Activated CD4-positive, CD25-positive, alpha-beta regulatory T cell treated with anti-CD3 and anti-CD28 coated beads, Interleukin-2, amount 50 U/mL, for 16 hours (primary cell): ENCODE results near the gene ADRA2B.

Experiments
- DNase-seq: peaks from one replicate; pipeline ENCODE4 v3.0.0-alpha.2; 2020; ENCODE audit warnings: low read depth, low spot score

The ADRA2B gene

GRCh38 chr2:96118698-96119388 lies 2.5 kb upstream of the ADRA2B start:
- no peak for DNase-seq

GRCh38 chr2:96117701-96118588 lies 1.6 kb upstream of the ADRA2B start:
- no peak for DNase-seq

GRCh38 chr2:96116879-96117533 lies 635 bp upstream of the ADRA2B start:
- DNase-seq, result peak; percentile 26

- DNase-seq, result no peak
These were observed 544 bp downstream of the ADRA2B start for GRCh38 chr2:96115631-96116423.

- no peak for DNase-seq
These were observed 1.3 kb downstream of the ADRA2B start for GRCh38 chr2:96114903-96115581.

- no peak for DNase-seq
These were observed 1.8 kb downstream of the ADRA2B start for GRCh38 chr2:96114546-96114902.

- no peak for DNase-seq
These were observed 2.4 kb downstream of the ADRA2B start for GRCh38 chr2:96113951-96114350.

GRCh38 chr2:96113367-96113677 lies 3.0 kb downstream of the ADRA2B start:
- no peak for DNase-seq

- DNase-seq, result no peak
These were observed 3.6 kb downstream of the ADRA2B start for GRCh38 chr2:96112501-96113366.

- DNase-seq, result no peak
These were observed 4.4 kb downstream of the ADRA2B start for GRCh38 chr2:96111823-96112500.

- DNase-seq, result no peak
These were observed 5.1 kb downstream of the ADRA2B start for GRCh38 chr2:96111257-96111640.

GRCh38 chr2:96110621-96111256 lies 5.6 kb downstream of the ADRA2B start:
- no peak for DNase-seq

- DNase-seq, result no peak
These were observed 6.3 kb downstream of the ADRA2B start for GRCh38 chr2:96109931-96110511.

GRCh38 chr2:96109361-96109680 lies 7.0 kb downstream of the ADRA2B start:
- DNase-seq, result no peak

GRCh38 chr2:96108541-96109360 lies 7.6 kb downstream of the ADRA2B start:
- DNase-seq, result no peak

- no peak for DNase-seq
These were observed 8.2 kb downstream of the ADRA2B start for GRCh38 chr2:96108151-96108540.

- no peak for DNase-seq
These were observed 8.7 kb downstream of the ADRA2B start for GRCh38 chr2:96107708-96108065.

GRCh38 chr2:96106991-96107707 lies 9.2 kb downstream of the ADRA2B start:
- DNase-seq, result no peak
